Endothelial cell of umbilical vein (primary cell): ENCODE data around the gene TMEM40. TPM values are rescaled to one million over a fixed set of nuclear protein-coding genes. Genes with fewer than 3 reads are reported as not detected.
"Not testable (repeated sequence)": the region's sequence is repeated elsewhere in the genome, so short reads cannot be mapped to it uniquely, and the experiment has no call there.

ENCODE experiments used
- BruUV-seq: library from RNA; stranded (reverse); fragments of 400-500 nt; replicated peaks from 2 replicates; lab custom pipeline; 2021; lab: Mats Ljungman, UMichigan
- CTCF ChIA-PET: fragments of 300-600, 350-600 bp; sonication (Branson Sonifier 250); formaldehyde crosslinking; loops from one replicate; lab custom pipeline; 2021; ENCODE audit warnings: antibody characterized with exemption, inconsistent platforms; lab: Charles Lee
- POLR2A ChIA-PET: fragments of 300-600, 350-600 bp; sonication (Branson Sonifier 250); formaldehyde crosslinking; loops from one replicate; lab custom pipeline; 2021; ENCODE audit warnings: antibody characterized with exemption, inconsistent platforms; lab: Charles Lee
- DNase-seq: peaks from one replicate; pipeline ENCODE4 v3.0.0-alpha.2; 2011; ENCODE audit warnings: low read depth, low spot score
- FAIRE-seq: peaks from 2 replicates; lab custom pipeline; 2011; peaks lifted over from hg19 to GRCh38; lab: Jason Lieb, UNC
- H2AFZ ChIP-seq: 2 replicates; pipeline ENCODE4 v1.6.0; 2012; ENCODE audit warnings: low read depth, low read length, control low read depth, inconsistent platforms
- H3K27ac ChIP-seq: 2 replicates; pipeline ENCODE4 v1.5.1; 2011; ENCODE audit warnings: low read depth, mild to moderate bottlenecking, control low read depth, low read length, moderate library complexity; ENCODE audit not compliant: insufficient read depth
- H3K27me3 ChIP-seq, 2 experiments: 2 replicates each; pipeline versions ENCODE4 v1.6.0 to v1.6.1; 2011; ENCODE audit warnings: low read length in 2 of 2, mixed read lengths in 1 of 2; ENCODE audit not compliant: control insufficient read depth in 2 of 2, insufficient read depth in 2 of 2
- H3K36me3 ChIP-seq, 2 experiments: 2 replicates in 1 of 2; 3 replicates in 1 of 2; pipeline ENCODE4 v1.5.1; 2011; ENCODE audit warnings: low read length in 2 of 2, mild to moderate bottlenecking in 1 of 2, moderate library complexity in 1 of 2; ENCODE audit not compliant: control insufficient read depth in 2 of 2, insufficient read depth in 2 of 2; ENCODE audit errors: extremely low read depth in 1 of 2
- H3K4me1 ChIP-seq: 3 replicates; pipeline ENCODE4 v1.5.1; 2011; ENCODE audit warnings: mild to moderate bottlenecking, low read length; ENCODE audit not compliant: control insufficient read depth, insufficient read depth; ENCODE audit errors: extremely low read depth
- H3K4me2 ChIP-seq: 2 replicates; pipeline ENCODE4 v1.6.1; 2011; ENCODE audit warnings: low read length, control low read depth, mixed read lengths; ENCODE audit not compliant: insufficient read depth
- H3K4me3 ChIP-seq, 3 experiments: fragments of 200-600 bp in 1 of 3; sonication (generic), shearing (Covaris generic) in 1 of 3; replicated peaks in 1 of 3; 2 replicates each; pipeline ENCODE4 v1.5.1; 2011 to 2016; ENCODE audit warnings: control low read depth in 3 of 3, low read length in 3 of 3, mild to moderate bottlenecking in 2 of 3, inconsistent platforms in 1 of 3, low read depth in 1 of 3, moderate library complexity in 1 of 3; ENCODE audit not compliant: insufficient read depth in 1 of 3
- H3K79me2 ChIP-seq: 2 replicates; pipeline ENCODE4 v1.6.0; 2012; ENCODE audit warnings: low read length, inconsistent platforms; ENCODE audit not compliant: control insufficient read depth, insufficient read depth
- H3K9ac ChIP-seq: replicated peaks from 2 replicates; pipeline ENCODE3; 2011; ENCODE audit warnings: low read length, control low read depth; ENCODE audit not compliant: insufficient read depth; ENCODE audit errors: extremely low read depth
- H3K9me1 ChIP-seq: replicated peaks from 3 replicates; pipeline ENCODE4 v1.6.0; 2011; ENCODE audit warnings: mild to moderate bottlenecking, low read length; ENCODE audit not compliant: control insufficient read depth, insufficient read depth; ENCODE audit errors: extremely low read depth
- H3K9me3 ChIP-seq: replicated peaks from 2 replicates; pipeline ENCODE4 v1.5.1; 2012; ENCODE audit warnings: low read length, inconsistent platforms; ENCODE audit not compliant: control insufficient read depth, insufficient read depth
- H4K20me1 ChIP-seq: replicated peaks from 2 replicates; pipeline ENCODE3; 2011; ENCODE audit warnings: mild to moderate bottlenecking, low read length; ENCODE audit not compliant: control insufficient read depth, insufficient read depth; ENCODE audit errors: extremely low read depth
- MAX ChIP-seq: IDR thresholded peaks from 2 replicates; pipeline ENCODE4 v1.6.1; 2011; ENCODE audit not compliant: insufficient read depth, insufficient read length
- MYC ChIP-seq: IDR thresholded peaks from one replicate; pipeline ENCODE4 v1.6.1; 2011; ENCODE audit warnings: mild to moderate bottlenecking, low read depth, low read length
- dilution Hi-C: fragments of 300-500 bp; cut with MboI; formaldehyde crosslinking; loops from one replicate; pipeline ENCODE4 v1.15.0; 2019; ENCODE audit warnings: low sequenced_read_pairs; ENCODE audit not compliant: extremely low pct_ligation_motif_present
- intact Hi-C: fragments of 100-400 bp; cut with micrococcal nuclease; formaldehyde crosslinking; loops from one replicate; pipeline ENCODE4 v1.10.0; 2022
- polyA plus RNA-seq, 4 experiments: library from polyadenylated mRNA; depleted of rRNA in 3 of 4; stranded (reverse) in 3 of 4; unstranded in 1 of 4; fragments of >200 nt; gene quantifications; 2 replicates each; pipeline versions ENCODE4 v1.2.1 to v1.2.3, GENCODE V29; 2011 to 2012; ENCODE audit warnings: missing spikeins in 1 of 4
- total RNA-seq: library from RNA; stranded (reverse); gene quantifications from 2 replicates; pipeline ENCODE4 v1.2.3, GENCODE V29; 2021
- TF ChIP-seq, protein P1 (sequence below), 2 donors: IDR thresholded peaks; 1 replicate in 1 of 2; 2 replicates in 1 of 2; pipeline ENCODE4 v1.5.1; 2011; ENCODE audit warnings: low read length in 2 of 2, mild to moderate bottlenecking in 2 of 2, moderate library complexity in 2 of 2, control low read depth in 1 of 2, inconsistent platforms in 1 of 2, low read depth in 1 of 2; ENCODE audit not compliant: insufficient read depth in 1 of 2; ENCODE audit errors: extremely low read depth in 1 of 2

The TMEM40 gene
- total and polyA plus RNA-seq, 2 donors (not counting 3 experiments of a cell fraction or from before 2014, with no cell fraction given), result not detected

DNA sequence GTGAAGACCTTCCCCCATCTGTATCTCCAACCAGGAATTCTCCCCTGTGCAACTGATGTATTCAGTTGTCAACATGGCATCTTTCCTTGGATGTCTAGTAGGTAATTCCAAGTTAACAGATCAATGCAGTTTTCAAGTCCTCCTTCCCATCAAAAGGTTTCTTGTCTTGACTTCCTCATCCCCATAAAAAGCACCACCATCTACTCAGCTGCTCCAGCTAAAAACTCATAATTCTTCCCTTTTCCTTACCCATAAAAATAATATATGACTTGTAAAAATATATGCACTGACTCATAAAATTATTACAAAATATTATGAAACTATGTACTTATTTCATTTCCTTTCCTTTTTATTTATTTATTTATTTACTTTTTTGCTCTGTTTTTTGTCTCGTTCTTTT lies 32.4 kb upstream of the TMEM40 start:
- H3K4me2 ChIP-seq, result no peak overlapping the region
- H3K27me3 ChIP-seq, result no peaks in the 10 kb centered on the region
- no peaks in the 10 kb centered on the region for H3K9me1 ChIP-seq
- H2AFZ ChIP-seq, result no peak overlapping the region
- peaks cover 5% of the 10 kb centered on the region for H3K4me1 ChIP-seq
- ChIA-PET CTCF (interaction anchor here (0.9 to 1.2 kb wide), 2 partner anchors 19 to 38 kb away, joined by 4 read pairs; no protein-coding TSS in a partner anchor), POLR2A (no interaction called here)
- FAIRE-seq (no peak), DNase-seq (no peak)
- H3K36me3 ChIP-seq, result no peaks in the 10 kb centered on the region
- H3K9ac ChIP-seq, result no peak overlapping the region
- no peaks in the 10 kb centered on the region for H3K79me2 ChIP-seq
- H3K4me3 ChIP-seq, result no peak overlapping the region
- H3K9me3 ChIP-seq, result no peaks in the 10 kb centered on the region
- TF ChIP-seq, protein P1, sequence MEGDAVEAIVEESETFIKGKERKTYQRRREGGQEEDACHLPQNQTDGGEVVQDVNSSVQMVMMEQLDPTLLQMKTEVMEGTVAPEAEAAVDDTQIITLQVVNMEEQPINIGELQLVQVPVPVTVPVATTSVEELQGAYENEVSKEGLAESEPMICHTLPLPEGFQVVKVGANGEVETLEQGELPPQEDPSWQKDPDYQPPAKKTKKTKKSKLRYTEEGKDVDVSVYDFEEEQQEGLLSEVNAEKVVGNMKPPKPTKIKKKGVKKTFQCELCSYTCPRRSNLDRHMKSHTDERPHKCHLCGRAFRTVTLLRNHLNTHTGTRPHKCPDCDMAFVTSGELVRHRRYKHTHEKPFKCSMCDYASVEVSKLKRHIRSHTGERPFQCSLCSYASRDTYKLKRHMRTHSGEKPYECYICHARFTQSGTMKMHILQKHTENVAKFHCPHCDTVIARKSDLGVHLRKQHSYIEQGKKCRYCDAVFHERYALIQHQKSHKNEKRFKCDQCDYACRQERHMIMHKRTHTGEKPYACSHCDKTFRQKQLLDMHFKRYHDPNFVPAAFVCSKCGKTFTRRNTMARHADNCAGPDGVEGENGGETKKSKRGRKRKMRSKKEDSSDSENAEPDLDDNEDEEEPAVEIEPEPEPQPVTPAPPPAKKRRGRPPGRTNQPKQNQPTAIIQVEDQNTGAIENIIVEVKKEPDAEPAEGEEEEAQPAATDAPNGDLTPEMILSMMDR (IDR thresholded peaks at IDR 0.05; ENCODE audit: extremely low read depth in 1 of 2, insufficient read depth in 1 of 2, low read depth in 1 of 2, low read length in 2 of 2), result no peak
- TF ChIP-seq MYC (no peak), MAX (no peak)
- no TSS peak for BruUV-seq
- no peaks in the 10 kb centered on the region for H4K20me1 ChIP-seq
- dilution Hi-C loops (no loop called here), intact Hi-C loops (loop anchor here (1.0 kb wide), 1 partner anchor 101 kb away; no protein-coding TSS in a partner anchor)
- no peak overlapping the region for H3K27ac ChIP-seq

DNA sequence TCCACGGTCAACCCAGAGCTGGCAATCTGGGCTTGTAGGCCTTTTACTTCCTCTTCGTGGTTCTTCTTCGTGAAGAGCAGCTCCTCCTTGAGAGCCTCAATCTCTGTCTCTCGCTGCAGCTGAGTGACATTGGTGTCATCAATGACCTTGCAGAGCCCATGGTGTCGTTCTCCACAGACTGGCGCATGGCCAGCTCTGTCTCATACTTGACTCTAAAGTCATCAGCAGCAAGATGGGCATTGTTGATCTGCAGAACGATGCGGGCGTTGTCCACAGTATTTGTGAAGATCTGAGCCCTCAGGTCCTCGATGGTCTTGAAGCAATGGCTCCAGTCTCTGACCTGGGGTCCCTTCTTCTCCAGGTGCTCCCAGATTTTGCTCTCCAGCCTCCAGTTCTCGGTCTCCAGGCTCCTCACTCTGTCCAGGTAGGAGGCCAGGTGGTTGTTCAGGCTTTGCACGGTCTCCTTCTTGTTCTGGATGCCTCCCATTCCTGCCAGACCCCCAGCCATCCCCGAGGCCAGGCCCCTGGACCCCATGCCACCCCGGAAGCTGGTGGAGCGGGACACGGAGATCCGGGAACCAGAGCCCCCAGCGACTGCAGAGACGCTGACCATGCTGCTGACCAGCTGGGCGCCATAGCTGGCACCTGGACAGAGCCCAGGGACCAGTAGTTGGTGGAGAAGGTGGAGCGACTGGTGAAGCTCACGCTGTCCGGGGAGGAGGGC lies 29.1 kb upstream of the TMEM40 start:
- H3K4me2 ChIP-seq, DNase-seq, H3K79me2 ChIP-seq, H2AFZ ChIP-seq, dilution Hi-C loops, H3K4me1 ChIP-seq, BruUV-seq, H4K20me1 ChIP-seq, H3K9ac ChIP-seq, H3K9me3 ChIP-seq, FAIRE-seq, H3K27me3 ChIP-seq, H3K9me1 ChIP-seq, H3K4me3 ChIP-seq, H3K27ac ChIP-seq, POLR2A ChIA-PET, H3K36me3 ChIP-seq: not testable (repeated sequence)
- CTCF ChIA-PET, result interaction anchor here (1.1 to 3.1 kb wide), 14 partner anchors 9 to 103 kb away, joined by 3 to 27 read pairs (median 6); partner anchors contain the start of genes CAND2 and RPL32
- intact Hi-C loops, result loop anchor here (1.0 to 2.0 kb wide), 3 partner anchors 43 to 104 kb away; partner anchors contain the start of gene RPL32
